SK-N-SH (cell line): ENCODE measurements around the gene PARD3B.

Experiments
- CTCF ChIP-seq: fragments of 200-600 bp; sonication (generic); IDR thresholded peaks from 2 replicates; pipeline ENCODE4 v1.6.1; 2017; ENCODE audit warnings: antibody characterized with exemption, mild to moderate bottlenecking, moderate library complexity
- FOXM1 ChIP-seq: IDR thresholded peaks from 2 replicates; pipeline ENCODE4 v1.4.0; 2012; ENCODE audit warnings: low read depth, mild to moderate bottlenecking
- GABPA ChIP-seq: IDR thresholded peaks from 2 replicates; pipeline ENCODE4 v1.4.0; 2012; ENCODE audit warnings: low read depth, mild to moderate bottlenecking
- REST ChIP-seq: IDR thresholded peaks from 2 replicates; pipeline ENCODE4 v1.6.1; 2012; ENCODE audit warnings: mild to moderate bottlenecking, low read depth, low read length, moderate library complexity
- RFX5 ChIP-seq: IDR thresholded peaks from 2 replicates; pipeline ENCODE4 v1.6.1; 2012; ENCODE audit warnings: mild to moderate bottlenecking, improper control_type of control experiment, low read length
- YY1 ChIP-seq: IDR thresholded peaks from 2 replicates; pipeline ENCODE4 v1.4.0; 2012; ENCODE audit warnings: low read depth, mild to moderate bottlenecking

GRCh38 chr2:204574486-204574885 lies 29.2 kb downstream of the PARD3B start:
- no peak for TF ChIP-seq GABPA
- TF ChIP-seq YY1: no peak
- TF ChIP-seq RFX5: no peak
- TF ChIP-seq CTCF: no peak
- TF ChIP-seq FOXM1: no peak
- no peak for TF ChIP-seq REST
